Activated T-helper 9 cell treated with anti-CD3 and anti-CD28 coated beads, Interleukin-2, amount 50 U/mL, for 16 hours (primary cell): ENCODE measurements around the gene SBK3.
"Not testable (repeated sequence)": the region's sequence is repeated elsewhere in the genome, so short reads cannot be mapped to it uniquely, and the experiment has no call there.

Experiments
- DNase-seq: peaks from one replicate; pipeline ENCODE4 v3.0.0-alpha.2; 2020; ENCODE audit warnings: low read depth

The SBK3 gene

GRCh38 chr19:55516878-55517620 lies 28.3 kb downstream of the SBK3 start:
- DNase-seq = peak; percentile 84

GRCh38 chr19:55508120-55508519 lies 37.2 kb downstream of the SBK3 start:
- DNase-seq = no peak

- DNase-seq = no peak
Observed at GRCh38 chr19:55504981-55505380, 40.4 kb downstream of the SBK3 start.

- no peak for DNase-seq
Observed at GRCh38 chr19:55504252-55504603, 41.1 kb downstream of the SBK3 start.

- peak; percentile 88 for DNase-seq
Observed at GRCh38 chr19:55503502-55504251, 41.7 kb downstream of the SBK3 start.

GRCh38 chr19:55503157-55503501 lies 42.2 kb downstream of the SBK3 start:
- DNase-seq = no peak

DNA sequence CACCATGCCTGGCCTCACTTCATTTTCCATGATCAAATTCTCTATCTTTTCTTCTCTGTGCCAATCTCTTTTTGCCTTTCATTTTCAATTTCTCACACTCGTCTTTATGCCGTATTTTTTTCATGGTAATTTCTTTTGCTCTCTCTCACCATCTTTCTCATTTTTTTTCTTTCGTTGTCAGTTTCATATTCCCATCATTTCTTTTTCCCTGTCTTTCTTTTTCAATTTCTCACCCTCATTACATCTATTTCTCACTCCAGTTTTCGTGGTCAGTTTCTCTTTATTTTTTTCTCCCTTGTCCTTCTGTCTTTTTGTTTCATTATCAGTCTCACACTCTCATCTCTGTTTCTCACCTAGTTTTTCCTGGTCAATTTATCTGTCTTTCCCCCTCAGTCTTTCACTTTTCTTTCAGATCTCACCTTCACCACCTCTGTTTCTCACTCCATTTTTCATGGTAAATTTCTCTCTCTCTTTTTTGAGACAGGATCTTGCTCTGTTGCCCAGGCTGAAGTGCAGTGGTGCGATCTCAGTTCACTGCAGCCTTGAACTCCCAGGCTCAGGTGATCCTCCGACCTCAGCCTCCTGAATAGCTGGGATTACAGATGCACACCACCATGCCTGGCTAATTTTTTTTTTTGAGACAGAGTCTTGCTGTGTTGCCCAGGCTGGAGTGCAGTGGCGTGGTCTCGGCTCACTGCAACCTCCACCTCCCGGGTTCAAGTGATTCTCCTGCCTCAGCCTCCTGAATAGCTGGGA lies 43.0 kb downstream of the SBK3 start:
- DNase-seq = no peak

DNA sequence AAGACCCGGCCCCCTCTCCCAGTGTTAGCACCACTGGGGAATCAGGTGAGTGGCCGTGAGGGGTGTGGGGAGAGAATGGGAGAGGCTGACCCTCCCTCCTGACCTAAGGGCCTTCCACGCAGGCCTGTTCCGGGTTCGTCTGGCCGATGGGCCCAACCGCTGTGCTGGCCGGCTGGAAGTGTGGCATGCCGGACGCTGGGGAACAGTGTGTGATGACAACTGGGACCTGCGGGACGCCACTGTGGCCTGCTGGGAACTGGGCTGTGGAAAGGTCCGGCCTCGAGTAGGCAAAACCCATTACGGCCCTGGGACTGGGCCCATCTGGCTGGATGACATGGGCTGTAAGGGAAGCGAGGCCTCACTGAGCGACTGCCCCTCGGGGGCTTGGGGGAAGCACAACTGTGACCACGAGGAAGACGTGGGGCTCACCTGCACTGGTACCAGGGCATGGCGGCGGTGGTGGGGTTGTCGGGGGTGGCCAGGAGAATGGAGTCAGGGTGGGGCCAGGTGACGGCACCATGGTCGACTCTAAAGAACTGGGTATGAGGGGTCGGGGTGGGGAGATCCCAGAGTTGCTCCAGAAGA lies 44.9 kb downstream of the SBK3 start:
- no peak for DNase-seq

- no peak for DNase-seq
Observed at GRCh38 chr19:55498246-55498840, 47.0 kb downstream of the SBK3 start.

- DNase-seq = no peak
Observed at GRCh38 chr19:55497763-55498162, 47.6 kb downstream of the SBK3 start.

DNA sequence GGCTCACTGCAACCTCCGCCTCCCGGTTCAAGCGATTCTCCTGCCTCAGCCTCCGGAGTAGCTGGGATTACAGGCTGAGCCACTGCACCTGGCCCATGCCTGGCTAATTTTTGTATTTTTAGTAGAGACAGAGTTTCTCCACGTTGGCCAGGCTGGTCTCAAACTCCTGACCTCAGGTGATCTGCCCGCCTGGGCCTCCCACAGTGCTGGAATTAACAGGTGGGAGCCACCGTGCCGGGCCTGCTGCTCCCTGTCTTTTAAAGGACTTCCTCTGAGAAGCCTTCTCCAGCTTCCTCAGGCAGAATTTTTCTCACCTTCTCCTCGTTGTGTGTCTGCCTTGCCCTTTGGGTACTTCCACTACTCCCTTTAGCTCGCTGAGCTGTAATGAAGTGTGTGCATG lies 48.5 kb downstream of the SBK3 start:
- not testable (repeated sequence) for DNase-seq

DNA sequence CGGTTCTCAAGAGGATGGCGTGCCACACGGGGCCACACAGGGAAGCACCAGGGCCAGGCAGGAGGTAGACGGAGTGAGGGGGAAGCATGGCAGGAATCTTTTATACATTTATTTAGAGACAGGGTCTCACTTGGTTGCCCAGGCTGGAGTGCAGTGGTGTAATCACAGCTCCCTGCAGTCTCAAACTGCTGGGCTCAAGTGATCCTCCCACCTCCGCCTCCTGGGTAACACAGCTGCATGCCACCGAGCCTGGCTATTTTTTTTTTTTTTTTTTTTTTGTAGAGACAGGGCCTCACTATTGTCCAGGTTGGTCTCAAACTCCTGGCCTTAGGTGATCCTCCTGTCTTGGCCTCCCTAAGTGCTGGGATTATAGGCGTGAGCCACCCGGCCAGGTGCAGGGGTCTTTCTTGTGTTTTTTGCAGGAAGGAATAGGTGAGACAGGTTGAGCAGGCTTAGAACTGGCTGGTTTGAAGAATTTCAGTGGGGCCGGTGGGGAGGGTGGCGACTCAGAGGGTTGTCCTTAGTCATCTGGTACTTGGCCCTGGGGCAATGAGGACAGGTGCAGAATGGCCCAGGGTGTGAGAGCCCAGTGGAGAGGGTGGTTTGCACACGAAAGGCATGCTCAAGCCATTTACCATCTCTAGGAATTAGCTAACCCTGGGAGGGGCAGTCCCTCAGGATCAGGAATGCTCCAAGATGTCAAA lies 49.5 kb downstream of the SBK3 start:
- DNase-seq = no peak

DNA sequence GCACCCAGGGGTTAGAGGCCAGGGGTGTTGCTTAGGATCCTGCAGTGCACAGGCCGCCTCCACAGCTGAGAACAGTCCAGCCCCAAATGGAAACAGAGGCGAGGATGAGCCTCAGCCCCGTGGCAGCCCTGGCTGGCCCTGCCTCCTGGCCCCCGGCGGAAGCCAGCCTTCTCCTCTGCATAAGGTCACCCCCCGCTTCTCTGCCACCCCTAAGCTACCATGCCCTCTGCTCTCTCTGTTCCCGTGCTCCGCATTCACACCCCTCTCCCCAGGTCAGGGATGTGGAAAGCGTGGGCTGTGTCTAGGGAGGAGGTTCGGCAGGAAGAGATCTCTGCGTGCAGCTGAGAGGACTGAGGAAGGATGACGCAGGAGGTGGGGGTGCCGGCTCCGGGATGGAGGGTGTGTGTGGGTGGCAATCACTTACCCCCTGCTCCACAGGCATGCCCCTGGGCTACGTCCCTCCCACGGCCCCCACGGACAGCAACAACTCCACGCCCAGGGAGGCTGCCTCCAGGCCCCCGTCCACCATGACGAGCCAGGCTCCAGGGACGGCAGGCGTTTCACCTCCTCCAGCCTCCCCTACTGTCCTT lies 51.1 kb downstream of the SBK3 start:
- DNase-seq = no peak

DNA sequence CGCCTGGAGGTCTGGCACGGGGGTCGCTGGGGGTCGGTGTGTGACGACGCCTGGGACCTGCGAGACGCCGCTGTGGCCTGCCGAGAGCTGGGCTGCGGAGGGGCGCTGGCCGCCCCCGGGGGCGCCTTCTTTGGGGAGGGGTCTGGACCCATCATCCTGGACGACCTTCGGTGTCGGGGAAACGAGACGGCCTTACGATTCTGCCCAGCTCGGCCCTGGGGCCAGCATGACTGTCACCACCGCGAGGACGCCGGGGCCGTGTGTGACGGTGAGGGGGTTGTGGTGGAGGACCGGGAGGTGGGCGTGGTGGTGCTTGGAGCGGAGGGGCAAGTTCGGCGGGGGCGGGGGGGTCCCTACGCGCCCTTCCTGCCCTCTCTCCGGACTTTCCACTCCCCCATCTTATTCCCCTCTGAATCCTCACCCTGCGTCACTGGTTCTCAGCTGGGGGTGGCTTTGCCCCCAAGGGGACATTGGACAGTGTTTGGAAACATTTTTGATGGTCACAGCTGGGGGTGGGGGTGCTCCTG lies 51.6 kb downstream of the SBK3 start:
- no peak for DNase-seq

DNA sequence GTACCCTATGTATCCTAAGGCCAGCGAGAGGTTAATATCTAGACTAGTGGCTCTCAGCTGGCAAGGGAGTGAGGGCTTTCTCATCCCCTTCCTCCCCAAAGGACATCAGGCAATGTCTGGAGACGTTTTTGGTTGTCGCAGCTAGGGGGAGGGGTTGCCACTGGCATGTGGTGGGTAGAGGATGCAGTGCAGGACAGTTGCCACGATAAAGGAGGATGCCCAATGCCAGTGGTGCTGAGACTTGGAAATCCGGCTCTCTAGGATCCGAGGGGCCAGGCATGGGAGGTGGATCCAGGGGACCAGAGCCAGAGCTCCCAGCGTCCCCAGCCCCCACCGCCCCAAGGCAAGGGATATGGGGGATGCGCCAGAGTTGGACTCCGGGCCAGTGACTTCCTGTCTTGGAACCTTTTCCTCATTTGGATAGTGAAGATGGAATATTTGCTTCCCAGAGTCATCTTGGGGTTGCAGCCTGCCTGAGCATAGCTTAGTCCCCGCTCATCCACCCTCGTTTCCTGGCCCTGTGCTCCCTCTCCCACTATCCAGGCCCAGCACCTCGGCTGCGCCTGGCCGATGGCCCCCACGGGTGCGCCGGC lies 52.2 kb downstream of the SBK3 start:
- no peak for DNase-seq

DNA sequence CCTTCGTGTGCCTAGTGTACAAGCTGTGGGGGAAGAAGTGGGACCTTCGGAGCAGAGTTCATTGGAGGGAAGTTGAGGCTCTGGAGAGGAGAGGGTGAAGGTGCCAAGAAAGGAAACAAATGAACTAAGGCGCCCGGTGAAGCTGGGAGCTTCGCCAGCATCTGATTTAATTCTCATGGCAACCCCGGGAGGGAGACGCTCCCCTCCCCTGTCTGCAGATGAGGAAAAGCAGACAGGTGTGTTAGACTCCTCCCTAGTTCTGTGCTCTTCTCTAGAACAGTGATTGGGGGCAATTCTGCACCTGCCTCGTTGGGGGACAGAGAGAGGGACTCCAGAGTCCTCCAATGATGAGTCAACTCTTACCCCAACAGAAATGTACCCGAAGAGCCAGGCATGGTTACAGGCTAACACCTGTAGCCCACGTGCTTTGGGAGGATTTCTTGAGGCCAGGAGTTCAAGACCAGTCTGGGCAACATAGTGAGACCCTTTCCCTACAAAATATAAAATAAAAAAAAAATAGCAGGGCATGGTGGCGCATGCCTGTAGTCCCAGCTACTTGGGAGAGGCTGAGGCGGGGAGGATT lies 52.9 kb downstream of the SBK3 start:
- DNase-seq = no peak

GRCh38 chr19:55491546-55492360 lies 53.6 kb downstream of the SBK3 start:
- DNase-seq = no peak
